CMK (cell line): ENCODE results near the gene FAM83G.
"Not testable (repeated sequence)": the region's sequence is repeated elsewhere in the genome, so short reads cannot be mapped to it uniquely, and the experiment has no call there.

ENCODE experiments used
- DNase-seq: peaks from one replicate; pipeline ENCODE4 v3.0.0-alpha.2; 2010; ENCODE audit warnings: low read depth

The FAM83G gene

DNA sequence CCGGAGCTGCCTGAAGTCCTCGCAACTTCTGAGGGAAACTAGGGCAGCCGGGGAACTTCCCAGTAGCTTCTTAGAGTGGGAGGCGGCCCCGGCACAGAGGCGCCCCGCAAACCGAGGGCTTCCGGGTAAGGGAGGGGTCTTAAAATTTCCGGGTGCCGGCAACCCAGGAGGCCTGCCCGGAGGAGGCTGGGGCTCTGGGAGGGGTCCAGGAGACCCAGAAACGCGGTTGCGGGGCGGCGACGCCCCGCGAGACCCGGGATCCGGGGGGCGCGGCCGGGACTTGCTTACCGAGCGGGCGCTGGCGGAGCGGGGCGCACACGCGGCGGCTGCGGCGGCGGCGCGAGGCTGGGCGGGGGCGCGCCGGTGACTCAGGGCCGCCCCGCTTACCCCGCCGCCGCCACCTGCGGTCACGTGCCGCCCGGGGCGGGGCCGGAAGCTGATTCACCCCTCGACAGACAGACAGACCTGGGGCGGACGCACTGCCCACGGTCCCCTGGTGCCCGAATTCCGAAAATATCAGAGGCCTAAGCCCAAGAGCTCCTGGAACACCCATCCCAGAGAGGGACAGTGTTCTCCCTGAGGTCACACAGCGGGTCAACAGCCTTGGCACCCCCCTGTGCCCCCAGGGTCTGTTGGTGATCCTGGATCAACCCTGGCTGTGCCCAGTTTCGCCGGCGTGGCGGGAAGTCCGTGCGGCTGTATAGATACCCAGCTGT lies at the start of gene FAM83G:
TSS of gene FAM83G (minus strand) at position 344 of the 716 bp plus-strand sequence. CDS start 723 bp downstream, outside the sequence.
- no peak for DNase-seq

DNA sequence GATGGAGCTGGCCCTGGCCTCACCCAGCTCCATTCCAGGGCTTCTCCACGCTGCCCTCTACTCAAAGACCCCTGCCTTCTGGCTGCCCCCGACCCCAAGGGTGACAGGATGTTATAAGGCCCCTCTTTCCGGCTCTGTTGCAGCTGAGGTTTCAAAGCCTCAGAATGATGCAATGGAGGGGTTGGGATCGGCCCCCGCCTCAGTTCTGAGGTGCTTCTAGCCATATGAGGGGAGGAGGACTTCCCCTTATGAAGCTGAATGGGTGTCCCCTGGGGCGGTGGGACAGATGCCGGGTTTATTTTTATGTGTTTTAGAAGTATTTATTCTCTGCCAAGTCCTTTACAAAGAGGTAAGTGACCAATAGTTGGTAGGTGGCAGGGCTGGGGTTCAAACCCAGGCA lies 44.3 kb upstream of the FAM83G start:
- DNase-seq, result not testable (repeated sequence)

DNA sequence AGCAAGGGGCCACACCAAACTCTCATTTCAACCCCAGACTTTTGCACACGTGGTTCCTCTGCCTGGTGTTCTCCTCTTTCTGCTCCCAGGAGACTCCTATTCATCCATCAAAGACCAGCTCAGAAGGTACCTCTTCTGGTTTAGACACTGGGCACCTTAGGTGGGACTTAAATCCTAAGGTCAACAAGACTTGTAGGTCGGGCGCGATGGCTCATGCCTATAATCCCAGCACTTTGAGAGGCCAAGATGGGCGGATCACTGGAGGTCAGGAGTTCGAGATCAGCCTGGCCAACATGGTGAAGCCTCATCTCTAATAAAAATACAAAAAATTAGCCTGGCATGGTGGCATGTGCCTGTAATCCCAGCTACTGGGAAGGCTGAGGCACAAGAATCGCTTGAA lies 42.9 kb upstream of the FAM83G start:
- DNase-seq, result not testable (repeated sequence)

DNA sequence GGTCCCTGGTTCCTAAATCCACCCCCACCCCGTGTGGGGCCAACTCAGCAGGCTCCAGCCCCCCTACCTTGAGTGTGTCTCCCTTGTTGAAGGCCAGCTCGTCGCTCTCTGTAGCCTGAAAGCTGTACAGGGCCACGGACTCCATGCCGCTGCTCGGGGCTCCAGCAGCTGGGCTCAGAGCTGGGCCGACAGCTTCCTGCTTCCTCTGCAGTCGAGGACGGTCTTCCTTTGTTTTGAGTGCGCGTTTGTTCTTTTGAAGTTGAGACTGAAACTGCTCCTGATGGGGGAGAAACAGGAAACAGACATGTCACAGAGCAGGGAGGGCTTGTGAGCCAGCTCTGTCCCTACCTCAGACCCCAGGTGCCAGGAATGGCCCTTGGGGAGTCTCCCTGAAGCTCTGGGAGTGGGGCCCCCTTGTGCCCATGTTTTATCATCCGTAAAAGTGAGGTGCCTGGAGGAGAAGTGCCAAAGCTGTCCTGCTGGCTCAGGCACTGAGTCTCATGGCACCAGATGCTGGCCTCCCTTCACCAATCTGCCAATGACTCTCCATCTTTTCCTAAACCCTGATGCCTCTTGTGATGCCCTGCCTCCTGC lies 42.3 kb upstream of the FAM83G start, which contains the start of gene GRAP:
TSS of gene GRAP (minus strand) at position 176 of the 594 bp plus-strand sequence. CDS start at position 145, 31 bp downstream.
- not testable (repeated sequence) for DNase-seq

DNA sequence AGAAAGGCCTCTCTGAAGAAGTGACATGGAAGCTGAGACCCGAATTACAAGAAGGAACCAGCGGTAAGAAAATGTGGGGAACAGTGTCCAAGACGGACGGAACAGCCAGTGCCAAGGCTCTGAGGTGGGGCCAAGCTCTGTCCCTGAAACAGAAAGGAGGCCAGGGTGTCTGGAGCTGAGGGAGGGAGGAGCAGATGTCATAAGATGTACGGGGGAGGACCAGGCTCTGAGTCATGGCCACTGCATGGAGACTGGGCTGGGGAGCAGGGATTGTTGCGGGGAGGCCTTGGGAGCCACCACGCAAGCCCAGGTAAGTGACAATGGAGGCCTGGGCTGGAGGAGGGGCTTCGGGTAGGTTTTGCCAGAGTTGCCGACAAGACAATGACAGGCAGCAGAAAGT lies 40.1 kb upstream of the FAM83G start:
- DNase-seq, result not testable (repeated sequence)

GRCh38 chr17:19043032-19043431 lies 38.5 kb upstream of the FAM83G start:
- DNase-seq, result not testable (repeated sequence)

GRCh38 chr17:19042369-19042768 lies 37.8 kb upstream of the FAM83G start:
- DNase-seq, result not testable (repeated sequence)

GRCh38 chr17:19041871-19042270 lies 37.3 kb upstream of the FAM83G start:
- not testable (repeated sequence) for DNase-seq

DNA sequence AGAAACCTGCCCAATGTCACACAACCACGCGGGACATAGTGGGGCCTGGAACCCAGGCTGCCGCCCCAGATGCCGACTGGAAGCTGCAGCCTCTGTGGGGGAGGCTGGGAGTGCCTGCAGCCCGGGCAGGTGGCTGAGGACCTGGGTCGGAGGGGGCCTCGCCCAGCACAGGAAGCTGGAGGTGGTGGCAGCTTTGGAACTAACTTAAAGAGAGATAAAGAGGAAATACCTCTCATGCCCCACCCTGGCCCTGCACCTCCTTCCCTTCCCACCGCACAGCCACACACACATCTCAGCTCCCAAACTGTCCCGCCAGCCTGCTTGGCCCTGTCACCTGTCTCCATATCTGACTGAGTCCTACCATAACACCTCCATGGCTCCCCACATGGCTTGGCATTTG lies 35.8 kb upstream of the FAM83G start:
- DNase-seq, result not testable (repeated sequence)

DNA sequence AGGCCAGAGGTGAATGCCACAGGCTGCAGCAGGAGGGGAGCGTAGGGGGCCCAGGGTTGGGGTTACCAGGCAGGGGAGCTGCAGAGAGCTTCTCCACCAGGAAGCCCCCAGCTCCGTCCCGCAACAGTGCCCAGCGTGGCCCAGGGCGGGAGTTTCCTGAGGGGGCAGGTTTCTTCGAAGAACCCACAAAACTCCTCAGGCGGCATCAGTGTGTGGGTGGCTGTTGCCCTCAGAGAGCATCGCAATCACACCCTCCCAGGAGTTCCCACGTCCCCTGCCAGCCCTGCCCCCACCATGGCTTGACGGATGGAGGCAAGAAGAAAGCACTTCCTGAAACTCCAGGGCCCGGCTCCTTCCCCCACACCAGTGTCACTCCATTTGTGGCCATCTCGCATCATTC lies 34.2 kb upstream of the FAM83G start:
- not testable (repeated sequence) for DNase-seq

DNA sequence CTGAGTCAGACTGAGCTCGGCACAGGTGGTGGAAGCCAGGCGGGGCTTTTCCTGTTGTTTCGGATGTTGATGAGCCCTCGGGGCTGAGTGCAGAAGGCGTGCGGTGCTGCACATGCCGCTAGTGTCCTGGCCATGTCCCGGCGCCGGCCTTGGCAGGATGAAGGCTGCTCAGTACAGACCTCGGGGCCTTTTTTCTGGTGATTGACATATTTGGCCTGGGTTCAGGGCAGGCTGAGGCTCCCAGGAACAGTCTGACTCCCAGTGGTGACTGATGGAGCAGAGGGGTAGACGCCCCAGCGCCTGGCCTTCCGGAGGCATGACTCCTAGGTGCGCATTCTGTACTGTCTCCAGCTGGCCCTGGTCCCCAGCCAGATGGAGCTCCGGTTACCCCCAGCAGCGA lies 33.4 kb upstream of the FAM83G start:
- not testable (repeated sequence) for DNase-seq

GRCh38 chr17:19037547-19037946 lies 33.0 kb upstream of the FAM83G start:
- not testable (repeated sequence) for DNase-seq

DNA sequence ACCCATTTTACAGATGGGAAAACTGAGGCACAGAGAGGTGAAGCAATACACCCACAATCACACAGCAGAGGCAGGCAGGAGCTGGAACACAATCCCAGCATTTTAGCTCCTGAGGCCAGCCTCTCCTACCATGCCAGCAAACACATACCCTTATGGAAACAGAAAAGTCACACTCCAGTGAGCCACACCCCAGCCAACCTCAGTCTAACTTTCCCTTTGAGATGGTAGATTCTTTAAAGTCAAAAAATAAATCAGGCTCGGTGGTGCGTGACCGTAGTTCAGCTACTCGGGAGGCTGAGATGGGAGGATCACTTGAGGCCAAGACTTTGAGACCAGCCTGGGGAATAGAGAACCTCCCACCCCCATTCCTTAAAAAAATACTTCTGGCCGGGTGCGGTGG lies 31.6 kb upstream of the FAM83G start:
- DNase-seq, result not testable (repeated sequence)

DNA sequence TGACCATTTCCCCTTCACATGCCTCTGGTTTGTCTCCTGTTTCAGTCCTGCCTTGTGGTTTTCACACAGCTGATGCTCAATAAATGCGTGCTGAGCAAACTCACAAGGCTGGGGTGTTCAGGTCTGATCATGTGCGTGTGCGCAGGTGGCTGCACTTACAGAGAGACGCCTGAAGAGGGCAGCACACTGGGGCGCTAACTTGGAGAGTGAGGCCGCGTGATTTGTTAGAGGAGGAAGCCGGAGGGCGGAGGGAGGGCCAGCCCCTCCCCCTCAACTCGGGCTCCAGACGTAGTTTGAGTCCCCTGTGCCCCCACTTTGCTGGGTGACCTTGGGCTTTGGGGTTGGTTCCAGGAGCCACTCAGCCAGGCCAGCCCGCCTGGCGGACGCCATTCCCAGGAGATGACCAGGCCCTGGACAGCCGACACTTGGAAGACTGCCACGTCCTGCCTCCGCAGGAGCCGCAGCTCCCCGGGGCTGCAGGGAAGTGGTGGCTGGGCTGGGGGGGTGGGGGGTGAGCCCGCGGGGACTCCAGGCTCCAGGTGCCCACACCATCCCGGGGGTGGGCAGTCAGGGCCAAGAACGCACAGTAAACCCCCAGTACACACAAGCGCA lies 27.9 kb upstream of the FAM83G start:
- not testable (repeated sequence) for DNase-seq

DNA sequence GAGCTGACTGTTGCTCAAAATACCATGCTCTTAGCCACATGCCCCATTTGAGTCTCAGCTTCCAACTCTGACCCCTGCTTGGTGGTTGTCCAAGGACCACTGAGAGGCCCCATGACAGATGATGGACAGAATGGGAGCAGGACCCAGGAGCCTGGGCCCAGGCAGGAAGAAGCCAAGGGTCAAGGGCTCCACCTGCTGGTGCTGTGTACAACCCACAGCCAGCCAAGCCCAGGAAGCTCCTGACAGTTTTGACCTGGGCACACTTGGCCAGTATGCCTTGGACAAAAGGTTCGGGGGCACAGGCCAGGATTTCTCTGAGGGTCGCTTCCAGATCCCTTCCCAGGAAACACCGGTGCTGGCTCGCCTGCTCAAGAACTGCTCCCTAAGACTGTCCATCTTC lies 27.2 kb upstream of the FAM83G start:
- DNase-seq, result not testable (repeated sequence)

DNA sequence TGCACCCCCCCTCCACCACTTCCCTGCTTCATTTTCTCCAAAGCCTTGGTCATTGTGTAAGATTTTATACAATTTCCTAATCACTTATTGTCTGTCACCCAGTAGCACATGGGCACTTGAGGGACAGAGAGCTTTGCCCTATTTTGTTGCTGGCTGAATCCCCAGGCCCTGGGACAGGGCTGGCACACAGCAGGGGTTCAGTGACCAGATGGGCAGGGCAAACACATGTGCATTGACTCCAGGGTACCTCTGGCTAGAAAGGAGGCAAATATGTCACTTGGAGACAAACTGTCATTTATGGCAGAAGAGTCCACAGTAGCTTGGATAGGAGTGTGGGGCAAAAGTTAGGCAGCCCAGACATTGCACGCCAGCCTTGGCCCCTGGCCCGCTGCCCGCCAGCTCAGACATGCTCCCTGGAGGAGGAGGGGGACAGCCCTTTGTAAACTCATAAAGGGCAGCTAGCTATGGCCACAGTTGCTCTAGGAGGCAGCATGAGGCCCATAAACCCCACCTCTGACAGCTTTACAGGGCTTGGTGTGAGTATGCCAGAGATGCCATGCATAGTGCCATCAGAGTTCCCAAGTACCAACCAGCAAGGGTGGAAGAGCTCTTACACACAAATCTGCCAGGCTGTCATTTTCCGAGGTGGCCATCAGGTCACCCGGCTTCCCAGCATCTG lies 26.3 kb upstream of the FAM83G start:
- DNase-seq, result not testable (repeated sequence)

DNA sequence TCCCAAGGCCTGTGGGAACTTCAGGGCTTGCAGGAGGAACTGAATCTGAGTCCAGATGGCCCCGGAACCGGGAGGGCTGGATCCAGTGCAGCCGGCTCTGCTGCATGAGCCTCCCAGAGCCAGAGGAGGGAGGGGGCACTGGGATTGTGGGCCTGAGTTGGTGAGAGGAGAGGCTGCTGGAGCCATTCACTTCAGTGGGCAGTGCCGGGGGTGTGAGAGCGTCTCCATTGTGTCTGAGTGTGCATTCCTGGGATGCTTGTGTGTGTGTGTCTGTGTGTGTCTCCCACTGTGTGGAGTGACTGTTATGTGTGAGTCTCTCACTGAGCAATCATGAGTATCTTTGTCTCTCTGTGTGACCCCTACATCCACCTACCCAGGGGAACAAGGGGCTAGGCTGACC lies 25.2 kb upstream of the FAM83G start:
- not testable (repeated sequence) for DNase-seq

GRCh38 chr17:19028671-19029070 lies 24.1 kb upstream of the FAM83G start:
- DNase-seq, result not testable (repeated sequence)

DNA sequence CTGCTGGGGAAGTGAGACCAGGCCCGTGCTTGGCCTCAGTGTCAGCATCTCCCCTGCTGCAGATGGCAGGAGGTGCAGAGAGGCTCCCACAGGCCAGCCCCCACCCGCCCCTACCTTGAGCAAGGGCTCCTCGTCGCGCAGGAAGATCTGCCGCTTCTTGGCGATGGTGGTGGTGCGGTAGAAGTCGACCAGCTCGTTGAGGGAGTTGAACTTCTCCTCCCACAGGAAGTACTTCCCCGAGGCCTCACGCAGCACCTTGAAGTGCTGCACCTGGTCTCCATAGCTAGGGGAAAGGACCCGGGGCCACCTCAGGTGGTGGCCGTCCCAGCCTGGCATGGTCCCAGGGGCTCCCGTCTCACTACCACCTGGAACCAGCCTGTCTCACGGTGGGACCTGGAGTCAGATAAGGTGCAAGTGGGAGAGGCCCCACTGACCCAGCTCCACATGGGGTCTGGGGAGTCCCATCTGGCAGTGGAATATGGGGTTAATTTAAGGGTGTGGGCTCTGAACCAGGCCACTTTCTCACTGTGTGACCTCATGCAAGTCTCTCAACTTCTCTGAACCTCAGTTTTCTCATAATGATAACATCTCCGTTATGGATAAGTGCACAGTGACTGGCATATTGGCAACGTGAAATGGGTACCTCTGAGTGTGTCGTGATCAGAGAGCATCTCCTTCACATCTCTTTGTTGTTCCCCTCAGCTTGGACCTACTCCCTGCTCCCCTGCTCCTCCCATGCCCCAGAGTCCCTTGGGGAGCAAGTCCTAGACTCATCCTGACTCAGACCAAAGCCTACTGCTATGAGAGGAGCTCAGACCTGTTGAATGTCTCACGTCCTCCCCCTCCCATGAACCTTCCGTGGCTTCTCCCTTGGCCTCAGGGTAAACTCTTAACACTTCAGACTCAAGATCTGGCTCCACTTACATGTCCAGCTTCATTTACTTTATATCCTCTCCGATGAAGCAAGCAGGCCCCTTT lies 19.8 kb upstream of the FAM83G start:
- no peak for DNase-seq

DNA sequence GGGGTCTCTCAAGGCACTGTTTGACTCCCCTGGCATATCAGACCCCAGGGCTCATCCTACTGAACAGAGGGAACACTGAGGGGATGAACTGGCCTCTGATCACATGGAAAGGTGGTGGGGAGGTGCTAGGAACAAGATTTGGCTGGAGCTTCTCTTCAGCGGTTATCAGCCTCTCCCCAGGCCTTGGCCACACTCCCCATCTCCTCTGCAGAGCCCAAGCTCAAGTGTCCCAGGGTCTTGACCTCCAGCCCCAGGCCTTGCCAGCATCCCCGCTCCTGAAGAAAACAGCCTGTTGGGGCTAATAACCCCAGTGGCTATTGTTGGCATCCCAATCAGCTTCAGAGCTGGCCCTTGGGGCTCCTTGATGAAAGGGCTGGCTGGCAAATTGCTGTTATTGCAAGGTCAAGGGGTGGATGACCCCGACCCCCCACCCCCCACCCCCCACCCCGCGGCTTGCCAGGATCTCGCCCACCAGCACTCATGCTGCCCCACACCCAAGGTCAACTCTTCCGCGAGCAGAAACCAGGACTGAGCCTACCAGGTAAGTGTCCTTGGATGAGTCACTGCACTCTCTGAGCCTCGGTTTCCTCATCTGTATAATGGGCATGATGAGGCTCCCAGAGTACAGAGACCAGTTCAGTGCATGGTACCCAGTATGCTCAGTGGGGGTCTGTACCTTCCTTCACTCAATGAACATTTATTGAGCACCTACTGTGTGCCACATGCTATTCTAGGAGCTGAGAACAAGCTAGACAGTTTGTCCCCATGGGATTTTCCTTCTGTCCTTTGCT lies 18.8 kb upstream of the FAM83G start:
- no peak for DNase-seq
